ENCODE data around the gene NET1.

GRCh38 chr10:5449227-5449626 lies 36.9 kb downstream of the NET1 start:
- TF ChIP-seq POLR2A (IDR thresholded peaks at IDR 0.05) (no peak), CTCF (IDR thresholded peaks at IDR 0.05) (no peak)
